NT2/D1 (cell line): ENCODE data around the gene MROH8.
"Not testable (repeated sequence)": the region's sequence is repeated elsewhere in the genome, so short reads cannot be mapped to it uniquely, and the experiment has no call there.

ENCODE experiments used
- YY1 ChIP-seq: IDR thresholded peaks from 2 replicates; pipeline ENCODE4 v1.6.1; 2011; ENCODE audit not compliant: insufficient read length, insufficient read depth
- ZNF274 ChIP-seq: IDR thresholded peaks from 2 replicates; pipeline ENCODE4 v1.6.1; 2011; ENCODE audit warnings: mild to moderate bottlenecking, low read depth, low read length

DNA sequence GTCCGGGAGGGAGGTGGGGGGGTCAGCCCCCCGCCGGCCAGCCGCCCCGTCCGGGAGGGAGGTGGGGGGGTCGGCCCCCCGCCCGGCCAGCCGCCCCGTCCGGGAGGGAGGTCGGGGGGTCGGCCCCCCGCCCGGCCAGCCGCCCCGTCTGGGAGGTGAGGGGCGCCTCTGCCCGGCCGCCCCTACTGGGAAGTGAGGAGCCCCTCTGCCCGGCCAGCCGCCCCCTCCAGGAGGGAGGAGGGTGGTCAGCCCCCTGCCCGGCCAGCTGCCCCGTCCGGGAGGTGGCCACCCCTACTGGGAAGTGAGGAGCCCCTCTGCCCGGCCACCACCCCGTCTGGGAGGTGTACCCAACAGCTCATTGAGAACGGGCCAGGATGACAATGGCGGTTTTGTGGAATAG, 53.1 kb downstream of the MROH8 start:
- TF ChIP-seq ZNF274, YY1: not testable (repeated sequence)
